IMR-90 (cell line): ENCODE data around the gene SLC12A8. TPM values are rescaled to one million over a fixed set of nuclear protein-coding genes. Genes with fewer than 3 reads are reported as not detected.

ENCODE experiments used
- ATAC-seq: fragments of 200-7000 bp; cut with Tn5 transposase; 2 replicates; pipeline ENCODE4 v1.9.1; 2020; ENCODE audit warnings: low read depth, mild to moderate bottlenecking, moderate library complexity
- BruUV-seq: library from RNA; stranded (reverse); fragments of 400-500 nt; replicated peaks from 2 replicates; lab custom pipeline; 2021; lab: Mats Ljungman, UMichigan
- CTCF ChIA-PET: fragments of 300-600 bp; formaldehyde crosslinking; extraction: SDS; loops from one replicate; lab custom pipeline; 2021; ENCODE audit warnings: antibody characterized with exemption; lab: Yijun Ruan, JAX
- POLR2A ChIA-PET: fragments of 300-600 bp; sonication (Branson Sonifier 250); formaldehyde crosslinking; loops from one replicate; lab custom pipeline; 2022; ENCODE audit warnings: antibody characterized with exemption; ENCODE audit not compliant: unreplicated experiment; lab: Charles Lee
- DNase-seq: peaks from one replicate; pipeline ENCODE4 v3.0.0; 2013
- H2AFZ ChIP-seq: replicated peaks from 2 replicates; pipeline ENCODE3; 2013; ENCODE audit warnings: low read length, mild to moderate bottlenecking; ENCODE audit not compliant: poor library complexity
- H2AK5ac ChIP-seq: 2 replicates; pipeline ENCODE4 v1.6.1; 2013; ENCODE audit warnings: low read depth, low read length, inconsistent platforms
- H2AK9ac ChIP-seq: replicated peaks from 2 replicates; pipeline ENCODE3; 2013; ENCODE audit warnings: mild to moderate bottlenecking, low read depth, low read length, moderate library complexity; ENCODE audit not compliant: poor library complexity
- H2BK120ac ChIP-seq: 2 replicates; pipeline ENCODE4 v1.6.1; 2013; ENCODE audit warnings: low read depth, low read length, inconsistent platforms
- H2BK15ac ChIP-seq: 3 replicates; pipeline ENCODE4 v1.6.1; 2013; ENCODE audit warnings: low read depth, low read length, inconsistent platforms
- H2BK20ac ChIP-seq: 2 replicates; pipeline ENCODE4 v1.6.1; 2013; ENCODE audit warnings: low read depth, mild to moderate bottlenecking, inconsistent platforms, low read length, moderate library complexity
- H2BK5ac ChIP-seq: 2 replicates; pipeline ENCODE4 v1.6.1; 2013; ENCODE audit warnings: mild to moderate bottlenecking, low read depth, low read length, inconsistent platforms; ENCODE audit not compliant: poor library complexity, severe bottlenecking
- H3K14ac ChIP-seq: replicated peaks from 2 replicates; pipeline ENCODE4 v1.6.1; 2013; ENCODE audit warnings: low read depth, low read length, inconsistent platforms
- H3K18ac ChIP-seq: 2 replicates; pipeline ENCODE4 v1.6.1; 2013; ENCODE audit warnings: low read depth, low read length, control low read depth
- H3K23ac ChIP-seq: 2 replicates; pipeline ENCODE4 v1.6.1; 2013; ENCODE audit warnings: low read depth, low read length, inconsistent platforms
- H3K27ac ChIP-seq: 2 replicates; pipeline ENCODE4 v1.5.1; 2013; ENCODE audit warnings: mild to moderate bottlenecking, control low read depth, low read length; ENCODE audit not compliant: insufficient read depth
- H3K27me3 ChIP-seq: 2 replicates; pipeline ENCODE4 v1.6.1; 2013; ENCODE audit warnings: low read length; ENCODE audit not compliant: control insufficient read depth, insufficient read depth
- H3K36me3 ChIP-seq: 2 replicates; pipeline ENCODE4 v1.6.1; 2013; ENCODE audit warnings: low read length, mixed read lengths; ENCODE audit not compliant: control insufficient read depth, insufficient read depth
- H3K4ac ChIP-seq: 2 replicates; pipeline ENCODE4 v1.6.1; 2013; ENCODE audit warnings: low read depth, low read length, inconsistent platforms
- H3K4me1 ChIP-seq: 2 replicates; pipeline ENCODE4 v1.6.1; 2013; ENCODE audit warnings: low read length, mixed read lengths; ENCODE audit not compliant: control insufficient read depth, insufficient read depth
- H3K4me2 ChIP-seq: 2 replicates; pipeline ENCODE4 v1.6.1; 2013; ENCODE audit warnings: low read depth, mild to moderate bottlenecking, control low read depth, low read length, moderate library complexity
- H3K4me3 ChIP-seq: 2 replicates; pipeline ENCODE4 v1.5.1; 2013; ENCODE audit warnings: low read depth, mild to moderate bottlenecking, control low read depth, low read length, moderate library complexity; ENCODE audit not compliant: insufficient read depth
- H3K56ac ChIP-seq: 2 replicates; pipeline ENCODE4 v1.6.1; 2013; ENCODE audit warnings: low read length, inconsistent platforms; ENCODE audit not compliant: insufficient read depth; ENCODE audit errors: extremely low read depth
- H3K79me1 ChIP-seq, 2 experiments: 2 replicates each; pipeline ENCODE4 v1.6.1; 2013; ENCODE audit warnings: low read length in 2 of 2, inconsistent platforms in 1 of 2, low read depth in 1 of 2
- H3K9ac ChIP-seq: 2 replicates; pipeline ENCODE4 v1.6.1; 2013; ENCODE audit warnings: low read depth, low read length, control low read depth
- H3K9me1 ChIP-seq: 2 replicates; pipeline ENCODE4 v1.6.1; 2013; ENCODE audit warnings: low read length, inconsistent platforms; ENCODE audit not compliant: insufficient read depth
- H3K9me3 ChIP-seq: 2 replicates; pipeline ENCODE4 v1.6.1; 2013; ENCODE audit warnings: low read length; ENCODE audit not compliant: control insufficient read depth, insufficient read depth
- H4K20me1 ChIP-seq: 2 replicates; pipeline ENCODE4 v1.6.1; 2013; ENCODE audit warnings: low read length, inconsistent platforms; ENCODE audit not compliant: insufficient read depth
- H4K5ac ChIP-seq: 2 replicates; pipeline ENCODE4 v1.6.1; 2013; ENCODE audit warnings: mild to moderate bottlenecking, low read depth, low read length, control low read depth
- H4K8ac ChIP-seq, 2 experiments: 2 replicates each; pipeline ENCODE4 v1.6.1; 2013; ENCODE audit warnings: low read depth in 2 of 2, low read length in 2 of 2, control low read depth in 1 of 2, inconsistent platforms in 1 of 2
- H4K91ac ChIP-seq: 2 replicates; pipeline ENCODE4 v1.6.1; 2013; ENCODE audit warnings: low read depth, low read length, inconsistent platforms; ENCODE audit not compliant: insufficient read depth
- BHLHE40 ChIP-seq: fragments of 150-350 bp; IDR thresholded peaks from 2 replicates; pipeline ENCODE4 v1.6.1; 2016; ENCODE audit warnings: mild to moderate bottlenecking, low read depth, low read length
- CHD1 ChIP-seq: IDR thresholded peaks from 2 replicates; pipeline ENCODE4 v1.6.1; 2012; ENCODE audit warnings: low read depth, low read length, improper control_type of control experiment
- MAFK ChIP-seq: IDR thresholded peaks from 2 replicates; pipeline ENCODE4 v1.6.1; 2012; ENCODE audit warnings: low read depth, low read length, improper control_type of control experiment
- RCOR1 ChIP-seq: IDR thresholded peaks from 2 replicates; pipeline ENCODE4 v1.6.1; 2012; ENCODE audit warnings: mild to moderate bottlenecking, low read length, improper control_type of control experiment; ENCODE audit not compliant: insufficient replicate concordance
- RFX5 ChIP-seq: IDR thresholded peaks from 2 replicates; pipeline ENCODE4 v1.8.0; 2012; ENCODE audit warnings: low read depth, mild to moderate bottlenecking, low read length, moderate library complexity
- WGBS, 2 experiments: methylation state at CpG; one replicate each; pipeline versions ENCODE4 v1.1.5 to v1.1.7; 2013; ENCODE audit warnings: missing lambda C conversion rate in 2 of 2; ENCODE audit not compliant: insufficient read length in 1 of 2; ENCODE audit errors: extremely low coverage in 2 of 2; 5-methylcytosine and 5-hydroxymethylcytosine counted together
- dilution Hi-C: fragments of 300-500 bp; cut with HindIII; formaldehyde crosslinking; loops from one replicate; pipeline ENCODE4 v1.14.3; 2018; ENCODE audit warnings: low sequenced_read_pairs; ENCODE audit not compliant: unreplicated experiment
- in situ Hi-C: fragments of 300-500 bp; cut with MboI; formaldehyde crosslinking; loops from 3 replicates; pipeline ENCODE4 v1.14.3; 2019; ENCODE audit warnings: low sequenced_read_pairs, inconsistent platforms, mixed read lengths
- intact Hi-C: fragments of 100-400 bp; cut with micrococcal nuclease; formaldehyde crosslinking; loops from 2 replicates; pipeline ENCODE4 v1.10.0; 2022
- polyA plus RNA-seq, 3 experiments: library from polyadenylated mRNA; depleted of rRNA; stranded (reverse); fragments of >200 nt; gene quantifications; 2 replicates each; pipeline ENCODE4 v1.2.3, GENCODE V29; 2012; ENCODE audit warnings: low replicate concordance in 1 of 3
- total RNA-seq: library from RNA; depleted of rRNA; stranded (reverse); fragments of >200 nt; gene quantifications from 2 replicates; pipeline ENCODE4 v1.2.3, GENCODE V29; 2012
- TF ChIP-seq, protein P1 (sequence below): fragments of 150-350 bp; IDR thresholded peaks from 2 replicates; pipeline ENCODE4 v1.6.1; 2017; ENCODE audit warnings: mild to moderate bottlenecking, antibody characterized with exemption, low read length, low read depth

The SLC12A8 gene
- total and polyA plus RNA-seq, 2 of the 4 experiments (the other 2 are of a cell fraction) = 2.2 to 4.3 TPM

DNA sequence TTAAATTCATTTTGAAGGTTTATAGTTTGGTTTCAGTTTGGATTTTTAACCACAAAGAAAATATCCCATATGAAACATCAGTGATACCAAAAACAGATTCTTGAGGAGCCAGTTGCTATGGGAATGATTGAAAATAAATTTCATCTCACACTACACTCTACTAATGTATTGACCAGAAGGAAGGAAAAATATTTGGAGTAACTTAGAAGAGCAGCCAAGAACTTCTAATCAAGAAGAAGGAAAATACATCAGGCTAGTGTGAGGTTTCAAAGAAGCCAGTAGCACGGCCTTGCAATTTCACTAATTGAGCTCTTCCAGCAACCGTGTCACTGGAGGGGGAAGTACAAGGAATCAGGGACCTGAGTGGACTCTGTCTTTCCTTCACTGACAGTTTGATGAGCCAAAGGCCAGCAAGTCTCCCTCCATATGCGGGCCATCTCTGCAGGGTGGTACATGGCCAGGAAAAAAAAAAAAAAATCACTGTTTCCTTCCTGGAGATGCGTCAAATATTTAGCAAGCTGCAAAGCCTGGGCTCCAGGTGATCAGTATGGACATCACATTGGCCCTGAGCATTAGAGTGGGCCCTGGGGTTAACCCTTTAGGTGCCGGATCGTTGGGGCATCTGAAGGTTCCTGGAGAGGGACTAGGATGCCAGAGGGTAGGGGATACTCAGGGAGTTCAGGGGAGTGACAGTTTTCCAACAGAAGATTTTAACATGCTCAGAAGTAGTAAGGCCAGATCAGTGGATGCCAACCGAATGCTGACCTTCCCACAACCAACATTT lies 37.1 kb downstream of the SLC12A8 start:
- no TSS peak for BruUV-seq
- POLR2A ChIA-PET = no interaction called here

More for the DNA sequence above, 37.1 kb downstream of the SLC12A8 start:
- H2BK20ac ChIP-seq = no peak overlapping the region
- H2BK5ac ChIP-seq = no peak overlapping the region
- H3K27me3 ChIP-seq = no peaks in the 10 kb centered on the region
- ATAC-seq (no peak), DNase-seq (no peak)
- no CpG with 5 or more reads among the region's 7 CpGs for WGBS, 2 experiments
- peaks cover 2% of the 10 kb centered on the region; the same call in 1 of the 2 replicates for H3K9me3 ChIP-seq
- intact Hi-C loops (no loop called here), in situ Hi-C loops (no loop called here), dilution Hi-C loops (no loop called here)
- CTCF ChIA-PET = no interaction called here
- H3K4ac ChIP-seq = no peak overlapping the region
- H4K5ac ChIP-seq = no peak overlapping the region
- no peaks in the 10 kb centered on the region for H4K20me1 ChIP-seq
- no peak overlapping the region for H2AFZ ChIP-seq
- H3K4me3 ChIP-seq = no peak overlapping the region
- no peak overlapping the region for H2BK120ac ChIP-seq
- H3K18ac ChIP-seq = no peak overlapping the region
- H3K14ac ChIP-seq = no peak overlapping the region
- H4K8ac ChIP-seq = no peak overlapping the region
- TF ChIP-seq, protein P1, sequence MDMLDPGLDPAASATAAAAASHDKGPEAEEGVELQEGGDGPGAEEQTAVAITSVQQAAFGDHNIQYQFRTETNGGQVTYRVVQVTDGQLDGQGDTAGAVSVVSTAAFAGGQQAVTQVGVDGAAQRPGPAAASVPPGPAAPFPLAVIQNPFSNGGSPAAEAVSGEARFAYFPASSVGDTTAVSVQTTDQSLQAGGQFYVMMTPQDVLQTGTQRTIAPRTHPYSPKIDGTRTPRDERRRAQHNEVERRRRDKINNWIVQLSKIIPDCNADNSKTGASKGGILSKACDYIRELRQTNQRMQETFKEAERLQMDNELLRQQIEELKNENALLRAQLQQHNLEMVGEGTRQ = no peak
- TF ChIP-seq RFX5 (no peak), CHD1 (no peak), RCOR1 (no peak), MAFK (no peak), BHLHE40 (no peak)
- H2BK15ac ChIP-seq = no peak overlapping the region
- no peaks in the 10 kb centered on the region for H3K9me1 ChIP-seq
- no peak overlapping the region for H3K27ac ChIP-seq
- H3K4me1 ChIP-seq = no peaks in the 10 kb centered on the region
- H3K23ac ChIP-seq = no peak overlapping the region
- H3K56ac ChIP-seq = no peak overlapping the region
- H2AK9ac ChIP-seq = no peak overlapping the region
- no peaks in the 10 kb centered on the region for H3K36me3 ChIP-seq
- no peak overlapping the region for H4K91ac ChIP-seq
- no peak overlapping the region for H3K9ac ChIP-seq
- H3K4me2 ChIP-seq = no peak overlapping the region
- H3K79me1 ChIP-seq = no peaks in the 10 kb centered on the region
- H2AK5ac ChIP-seq = no peak overlapping the region
